RWPE1 (cell line): ENCODE data around the gene TRAK2.

ENCODE experiments used
- CTCF ChIA-PET: fragments of 350-600 bp; sonication (Branson Sonifier 250); formaldehyde crosslinking; extraction: SDS; loops from one replicate; lab custom pipeline; 2021; lab: Yijun Ruan, JAX
- POLR2A ChIA-PET: fragments of 400-600 bp; formaldehyde crosslinking; extraction: SDS; loops from one replicate; lab custom pipeline; 2020; ENCODE audit warnings: antibody characterized with exemption; ENCODE audit not compliant: low non-redundant PET; lab: Yijun Ruan, JAX
- DNase-seq: peaks from one replicate; pipeline ENCODE4 v3.0.0; 2012; ENCODE audit warnings: low spot score
- H3K27ac ChIP-seq: fragments of 450-650 bp; 2 replicates; pipeline ENCODE4 v1.5.1; 2017
- TF ChIP-seq, protein P1 (sequence below): fragments of 450-650 bp; conservative IDR thresholded peaks from 2 replicates; pipeline ENCODE4 v1.5.1; 2017; ENCODE audit warnings: low read depth, mild to moderate bottlenecking

The TRAK2 gene

DNA sequence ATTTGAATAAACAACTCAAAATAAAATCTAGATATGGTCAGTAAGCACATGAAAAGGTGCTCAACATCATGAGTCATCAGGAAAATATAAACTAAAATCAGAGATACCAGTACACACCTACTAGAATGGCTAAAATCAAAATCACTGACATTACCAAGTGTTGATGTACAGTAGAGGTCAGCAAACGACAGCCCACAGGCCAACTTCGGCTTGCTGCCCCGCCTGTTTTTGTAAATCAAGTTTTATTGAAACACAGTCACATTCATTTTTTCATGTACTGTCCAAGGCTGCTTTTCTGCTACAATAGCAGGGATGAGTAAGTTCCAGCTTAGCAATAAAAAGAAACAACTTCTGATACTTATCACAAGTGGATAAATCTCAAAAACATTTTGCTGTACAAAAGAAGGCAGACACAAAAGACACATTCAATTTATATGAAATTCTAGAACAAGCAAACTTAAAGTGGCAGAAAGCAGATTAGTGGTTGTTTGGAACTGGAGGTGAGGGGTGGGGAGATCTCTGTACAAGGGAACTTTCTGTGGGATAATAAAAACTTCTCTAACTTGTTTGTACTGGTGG, 32.1 kb downstream of the TRAK2 start:
- ChIA-PET CTCF (interaction anchor here (0.7 kb wide), 1 partner anchor 279 kb away, joined by 4 read pairs; no protein-coding TSS in a partner anchor), POLR2A (no interaction called here)
- DNase-seq = no peak

GRCh38 chr2:201415149-201415548, 36.1 kb downstream of the TRAK2 start:
- TF ChIP-seq, protein P1, sequence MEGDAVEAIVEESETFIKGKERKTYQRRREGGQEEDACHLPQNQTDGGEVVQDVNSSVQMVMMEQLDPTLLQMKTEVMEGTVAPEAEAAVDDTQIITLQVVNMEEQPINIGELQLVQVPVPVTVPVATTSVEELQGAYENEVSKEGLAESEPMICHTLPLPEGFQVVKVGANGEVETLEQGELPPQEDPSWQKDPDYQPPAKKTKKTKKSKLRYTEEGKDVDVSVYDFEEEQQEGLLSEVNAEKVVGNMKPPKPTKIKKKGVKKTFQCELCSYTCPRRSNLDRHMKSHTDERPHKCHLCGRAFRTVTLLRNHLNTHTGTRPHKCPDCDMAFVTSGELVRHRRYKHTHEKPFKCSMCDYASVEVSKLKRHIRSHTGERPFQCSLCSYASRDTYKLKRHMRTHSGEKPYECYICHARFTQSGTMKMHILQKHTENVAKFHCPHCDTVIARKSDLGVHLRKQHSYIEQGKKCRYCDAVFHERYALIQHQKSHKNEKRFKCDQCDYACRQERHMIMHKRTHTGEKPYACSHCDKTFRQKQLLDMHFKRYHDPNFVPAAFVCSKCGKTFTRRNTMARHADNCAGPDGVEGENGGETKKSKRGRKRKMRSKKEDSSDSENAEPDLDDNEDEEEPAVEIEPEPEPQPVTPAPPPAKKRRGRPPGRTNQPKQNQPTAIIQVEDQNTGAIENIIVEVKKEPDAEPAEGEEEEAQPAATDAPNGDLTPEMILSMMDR = no peak
- no peak for DNase-seq
- ChIA-PET CTCF (no interaction called here), POLR2A (no interaction called here)
- no peak overlapping the region for H3K27ac ChIP-seq

More for the DNA sequence above, 32.1 kb downstream of the TRAK2 start:
- TF ChIP-seq, protein P1 = no peak
- H3K27ac ChIP-seq = no peak overlapping the region

GRCh38 chr2:201414099-201415023, 36.9 kb downstream of the TRAK2 start:
- TF ChIP-seq, protein P1 = no peak
- ChIA-PET POLR2A (no interaction called here), CTCF (interaction anchor here (0.6 kb wide), 1 partner anchor 160 kb away, joined by 3 read pairs; no protein-coding TSS in a partner anchor)
- no peak overlapping the region for H3K27ac ChIP-seq
- DNase-seq = no peak

GRCh38 chr2:201413552-201413951, 37.7 kb downstream of the TRAK2 start:
- POLR2A ChIA-PET = no interaction called here
- CTCF ChIA-PET = interaction anchor here (0.5 kb wide), 1 partner anchor 187 kb away, joined by 3 read pairs; no protein-coding TSS in a partner anchor
- no peak for DNase-seq
- H3K27ac ChIP-seq = no peak overlapping the region
- TF ChIP-seq, protein P1 = no peak

DNA sequence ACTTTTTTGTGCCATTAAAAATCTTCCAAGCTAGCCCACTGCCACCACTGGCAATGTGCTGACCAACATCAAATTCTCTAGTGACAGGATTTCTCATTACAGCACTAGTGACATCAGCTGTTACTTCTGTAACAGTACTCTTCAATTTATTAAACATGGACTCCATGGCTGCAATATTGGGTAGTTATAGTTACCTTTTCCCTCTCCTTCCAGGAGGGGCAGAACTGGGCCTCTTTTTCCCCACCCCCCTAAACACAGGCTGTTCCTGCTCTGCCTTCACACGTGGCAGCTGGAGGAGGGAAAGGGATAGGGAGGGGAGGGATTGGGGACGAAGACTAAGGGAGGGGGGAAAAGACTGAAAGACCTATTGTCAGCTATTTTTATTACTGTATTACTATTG, 38.1 kb downstream of the TRAK2 start:
- CTCF ChIA-PET = interaction anchor here (0.5 to 0.6 kb wide), 2 partner anchors 17 to 187 kb away, joined by 3 read pairs; no protein-coding TSS in a partner anchor
- no peak for DNase-seq
- TF ChIP-seq, protein P1 = no peak
- H3K27ac ChIP-seq = no peak overlapping the region
- POLR2A ChIA-PET = no interaction called here

DNA sequence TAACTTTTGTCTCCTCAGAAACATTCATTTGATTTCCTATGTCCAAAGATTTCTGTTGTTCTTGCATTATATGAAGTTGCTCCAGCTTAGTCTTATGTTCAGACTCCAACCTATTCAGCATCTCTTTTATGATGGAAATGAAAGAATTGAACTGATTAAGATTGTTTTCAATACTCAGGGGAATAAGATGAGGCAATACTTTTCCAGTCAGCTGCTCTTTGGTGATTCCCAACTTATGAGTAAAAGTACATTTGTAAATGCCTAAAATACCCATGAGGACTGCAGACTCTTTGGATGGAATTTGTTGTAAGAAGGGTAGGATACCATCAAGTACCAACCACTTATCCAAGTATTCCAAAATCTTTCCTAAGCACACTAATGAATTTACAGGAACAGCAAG, 39.8 kb downstream of the TRAK2 start:
- ChIA-PET CTCF (no interaction called here), POLR2A (no interaction called here)
- TF ChIP-seq, protein P1 = no peak
- no peak for DNase-seq
- H3K27ac ChIP-seq = no peak overlapping the region
